Karpas-422 (cell line): ENCODE results near the gene TMEM129. TPM values are rescaled to one million over a fixed set of nuclear protein-coding genes. Genes with fewer than 3 reads are reported as not detected.
A peak's percentile ranks its signal among the peaks of the same experiment; 100 is the strongest.

Experiments
- DNase-seq: peaks from one replicate; pipeline ENCODE4 v3.0.0-alpha.2; 2015
- H2AFZ ChIP-seq: fragments of 200-600 bp; sonication (generic); 2 replicates; pipeline ENCODE4 v1.6.1; 2014; ENCODE audit warnings: antibody characterized with exemption, low read length, mixed read lengths
- H3K27ac ChIP-seq: fragments of 200-600 bp; sonication (generic); 2 replicates; pipeline ENCODE4 v1.5.1; 2014; ENCODE audit warnings: mild to moderate bottlenecking, low read length, moderate library complexity
- H3K27me3 ChIP-seq: fragments of 200-600 bp; sonication (generic); 2 replicates; pipeline ENCODE4 v1.6.1; 2014; ENCODE audit warnings: low read length, mixed read lengths
- H3K36me3 ChIP-seq: fragments of 200-600 bp; sonication (generic); 2 replicates; pipeline ENCODE4 v1.6.1; 2014; ENCODE audit warnings: low read length, mixed read lengths; ENCODE audit not compliant: insufficient read depth
- H3K4me1 ChIP-seq: fragments of 200-600 bp; sonication (generic); 2 replicates; pipeline ENCODE4 v1.6.1; 2014; ENCODE audit warnings: mild to moderate bottlenecking, low read length, mixed read lengths
- H3K4me2 ChIP-seq: fragments of 200-600 bp; sonication (generic); 2 replicates; pipeline ENCODE4 v1.6.1; 2014; ENCODE audit warnings: low read length, low read depth, mild to moderate bottlenecking; ENCODE audit not compliant: poor library complexity, severe bottlenecking
- H3K4me3 ChIP-seq: fragments of 200-600 bp; sonication (generic); 2 replicates; pipeline ENCODE4 v1.5.1; 2014; ENCODE audit warnings: mild to moderate bottlenecking, antibody characterized with exemption, low read length, mixed read lengths
- H3K79me2 ChIP-seq: fragments of 200-600 bp; sonication (generic); 2 replicates; pipeline ENCODE4 v1.6.1; 2014; ENCODE audit warnings: mild to moderate bottlenecking, low read length, mixed read lengths
- H3K9ac ChIP-seq: fragments of 200-600 bp; sonication (generic); 2 replicates; pipeline ENCODE4 v1.6.0; 2014; ENCODE audit warnings: low read length
- H3K9me2 ChIP-seq: fragments of 200-600 bp; sonication (generic), shearing (Covaris generic); replicated peaks from 2 replicates; pipeline ENCODE4 v1.6.0; 2014; ENCODE audit warnings: mild to moderate bottlenecking, low read length, moderate library complexity; ENCODE audit not compliant: insufficient read depth
- H3K9me3 ChIP-seq: fragments of 300-700, 200-600 bp; sonication (generic); 2 replicates; pipeline ENCODE4 v1.6.1; 2014; ENCODE audit warnings: low read length, mixed read lengths
- H4K20me1 ChIP-seq: fragments of 200-600 bp; sonication (generic); 2 replicates; pipeline ENCODE4 v1.6.1; 2014; ENCODE audit warnings: mild to moderate bottlenecking, antibody characterized with exemption, low read length, low read depth; ENCODE audit not compliant: insufficient read depth
- total RNA-seq: library from RNA; depleted of rRNA; stranded (reverse); fragments of >200 nt; shearing (Covaris generic); gene quantifications from 2 replicates; pipeline ENCODE4 v1.2.3, GENCODE V29; 2014; ENCODE audit warnings: low replicate concordance

Gene TMEM129
- total RNA-seq, 1 experiment from 2014 or later = 21.8 TPM

DNA sequence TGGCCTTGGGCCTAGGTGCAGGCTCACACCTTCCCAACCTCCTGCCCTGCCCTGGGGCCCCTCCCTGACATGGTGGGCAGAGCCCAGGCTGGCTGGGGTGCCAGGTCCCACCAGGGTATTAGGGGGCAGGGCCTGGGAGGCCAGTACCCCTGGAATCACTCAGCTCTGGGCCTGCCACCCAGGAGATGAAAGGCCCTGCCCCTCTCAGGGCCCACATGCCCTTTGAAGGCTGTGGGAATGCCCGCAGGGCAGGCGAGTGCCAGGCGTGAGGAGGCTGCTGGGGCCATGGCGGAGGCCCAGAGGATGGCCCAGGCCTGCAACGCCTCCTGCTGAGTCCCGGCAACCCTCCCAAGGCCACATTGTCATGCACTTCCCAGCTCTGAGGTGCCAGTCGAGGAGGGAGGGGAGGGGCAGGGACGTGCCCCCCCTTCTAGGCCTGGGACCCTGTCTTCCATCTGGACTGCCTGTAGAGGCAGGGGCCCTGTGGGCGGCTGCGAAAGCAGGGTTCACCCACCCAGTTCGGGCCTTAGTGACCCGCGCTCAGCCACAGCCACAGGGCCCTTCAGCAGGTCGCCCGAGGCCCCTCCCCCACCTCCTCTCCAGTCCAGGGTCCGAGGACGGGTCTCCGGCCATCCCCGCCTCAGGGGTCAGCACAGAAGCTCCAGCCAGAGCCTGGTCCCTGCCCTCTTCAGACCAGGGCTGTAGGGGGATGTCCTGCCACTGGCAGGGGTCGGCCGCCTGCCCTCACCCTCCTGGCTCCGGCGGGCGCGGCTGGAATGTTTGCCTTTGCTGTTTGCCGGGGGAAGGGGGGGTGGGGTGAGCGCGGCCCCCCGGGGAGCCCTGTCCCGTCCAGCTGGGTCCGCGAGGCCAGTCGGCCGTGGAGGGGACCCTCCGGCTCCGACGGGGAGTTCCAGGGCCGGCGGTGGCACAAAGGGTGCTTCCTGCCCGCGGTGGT is 45.3 kb upstream of the TMEM129 start:
- H4K20me1 ChIP-seq = peaks cover 20% of the 10 kb centered on the region; the same call in 1 of the 2 replicates
- no peak overlapping the region for H2AFZ ChIP-seq
- no peaks in the 10 kb centered on the region for H3K9me2 ChIP-seq
- DNase-seq = no peak
- peak overlapping the region; percentile 47 for H3K4me2 ChIP-seq
- peaks cover 37% of the 10 kb centered on the region for H3K4me1 ChIP-seq
- no peak overlapping the region for H3K27ac ChIP-seq
- no peaks in the 10 kb centered on the region for H3K9me3 ChIP-seq
- no peak overlapping the region for H3K9ac ChIP-seq
- no peak overlapping the region for H3K4me3 ChIP-seq
- H3K79me2 ChIP-seq = no peaks in the 10 kb centered on the region
- H3K27me3 ChIP-seq = no peaks in the 10 kb centered on the region
- no peaks in the 10 kb centered on the region for H3K36me3 ChIP-seq

DNA sequence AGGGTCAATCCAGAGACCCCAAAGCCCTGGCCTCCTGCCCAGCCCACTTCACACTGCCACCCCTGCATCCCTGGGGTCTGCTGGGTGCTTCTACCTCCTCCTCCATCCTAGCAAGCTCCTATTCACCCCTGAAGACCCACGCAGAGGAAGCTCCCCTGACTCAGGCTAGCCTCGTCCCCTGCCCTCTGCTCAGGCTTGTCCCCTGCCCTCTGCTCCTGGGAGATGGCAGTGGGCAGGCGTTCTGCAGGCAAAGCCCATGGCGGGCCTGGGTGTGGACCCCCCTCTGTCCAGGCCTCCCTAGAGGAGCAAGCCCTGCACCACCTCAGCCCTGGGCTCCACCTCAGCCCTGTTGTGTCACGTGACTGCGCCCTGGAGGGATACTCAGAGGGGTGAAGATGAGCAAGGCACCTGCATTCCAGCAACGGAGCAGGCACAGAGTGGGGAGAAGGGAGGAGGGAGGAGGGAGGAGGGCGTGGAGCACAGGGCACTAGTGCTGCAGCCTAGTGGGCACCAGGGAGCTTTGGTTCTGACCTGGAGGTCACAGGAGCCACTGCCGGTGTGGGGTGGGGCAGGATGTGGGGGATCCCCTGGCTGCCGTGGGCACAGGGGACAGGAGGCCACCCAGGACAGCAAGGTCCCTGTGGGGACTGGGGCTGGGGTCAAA is 44.4 kb upstream of the TMEM129 start:
- H3K4me3 ChIP-seq = no peak overlapping the region
- H3K9me2 ChIP-seq = no peaks in the 10 kb centered on the region
- no peaks in the 10 kb centered on the region for H3K36me3 ChIP-seq
- H4K20me1 ChIP-seq = peaks cover 20% of the 10 kb centered on the region; the same call in 1 of the 2 replicates
- no peak for DNase-seq
- H3K9me3 ChIP-seq = no peaks in the 10 kb centered on the region
- no peak overlapping the region for H2AFZ ChIP-seq
- no peak overlapping the region for H3K27ac ChIP-seq
- no peaks in the 10 kb centered on the region for H3K27me3 ChIP-seq
- no peaks in the 10 kb centered on the region for H3K79me2 ChIP-seq
- H3K4me1 ChIP-seq = peaks cover 31% of the 10 kb centered on the region
- no peak overlapping the region for H3K4me2 ChIP-seq
- no peak overlapping the region for H3K9ac ChIP-seq

DNA sequence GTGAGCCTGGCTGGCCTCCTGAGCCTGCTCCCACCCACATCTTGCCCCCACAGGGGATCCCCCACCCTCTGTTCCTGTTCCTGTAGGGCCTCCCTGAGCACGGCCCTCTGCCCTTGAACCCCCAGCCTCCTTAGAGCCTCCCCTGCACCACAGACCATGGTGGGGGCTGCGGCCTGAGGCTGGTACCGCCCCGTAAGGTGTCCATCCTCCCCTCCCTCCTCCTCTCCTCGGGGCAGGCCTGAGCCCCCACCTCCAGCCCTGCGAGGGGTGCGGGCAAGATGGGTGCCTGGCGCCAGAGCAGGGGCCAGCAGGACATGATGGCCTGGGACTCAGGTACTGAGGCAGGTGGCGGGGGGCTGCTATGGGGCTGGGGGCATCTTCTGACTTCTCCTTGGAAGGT is 43.5 kb upstream of the TMEM129 start:
- H3K4me2 ChIP-seq = no peak overlapping the region

DNA sequence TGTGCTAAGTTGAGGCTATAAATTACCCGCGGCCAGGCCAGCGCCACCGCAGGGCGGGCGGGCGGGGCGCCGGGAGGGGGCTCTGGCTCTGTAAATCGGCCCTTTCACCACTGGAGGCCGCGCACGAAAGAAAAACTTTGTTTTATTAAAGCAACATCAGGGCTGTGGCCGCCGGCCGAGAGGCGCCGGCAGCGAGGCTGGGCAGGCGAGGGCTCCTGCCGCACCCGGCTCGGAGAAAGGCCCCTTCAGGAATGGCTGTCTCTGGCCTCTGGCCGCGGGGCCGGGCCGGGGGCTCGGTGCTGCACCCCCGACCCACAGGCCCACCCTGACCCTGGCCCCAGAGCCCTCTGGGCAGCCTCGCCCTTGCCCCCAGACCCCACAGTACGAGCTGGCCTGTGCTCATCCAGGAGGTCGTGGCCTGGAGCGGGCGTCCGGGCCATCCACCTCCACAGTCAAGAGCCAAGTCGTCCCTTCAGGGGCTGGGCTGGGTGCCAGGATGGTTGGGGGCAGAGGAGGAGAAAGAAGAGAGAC is 42.5 kb upstream of the TMEM129 start:
- Histone ChIP-seq H3K36me3 (no peaks in the 10 kb centered on the region), H2AFZ (no peak overlapping the region), H3K27ac (no peak overlapping the region), H4K20me1 (peaks cover 19% of the 10 kb centered on the region; the same call in 1 of the 2 replicates), H3K27me3 (no peaks in the 10 kb centered on the region), H3K4me2 (no peak overlapping the region), H3K9ac (no peak overlapping the region), H3K4me1 (peaks cover 23% of the 10 kb centered on the region), H3K9me2 (no peaks in the 10 kb centered on the region), H3K79me2 (no peaks in the 10 kb centered on the region), H3K9me3 (no peaks in the 10 kb centered on the region), H3K4me3 (no peak overlapping the region)
- peak; percentile 69 for DNase-seq

More for the DNA sequence above, 43.5 kb upstream of the TMEM129 start:
- no peak for DNase-seq
- Histone ChIP-seq H3K27ac (no peak overlapping the region), H3K9me3 (no peaks in the 10 kb centered on the region), H3K4me1 (peaks cover 31% of the 10 kb centered on the region), H3K4me3 (no peak overlapping the region), H3K36me3 (no peaks in the 10 kb centered on the region), H2AFZ (no peak overlapping the region), H3K9ac (no peak overlapping the region), H3K79me2 (no peaks in the 10 kb centered on the region), H3K9me2 (no peaks in the 10 kb centered on the region), H3K27me3 (no peaks in the 10 kb centered on the region), H4K20me1 (peaks cover 20% of the 10 kb centered on the region; the same call in 1 of the 2 replicates)

DNA sequence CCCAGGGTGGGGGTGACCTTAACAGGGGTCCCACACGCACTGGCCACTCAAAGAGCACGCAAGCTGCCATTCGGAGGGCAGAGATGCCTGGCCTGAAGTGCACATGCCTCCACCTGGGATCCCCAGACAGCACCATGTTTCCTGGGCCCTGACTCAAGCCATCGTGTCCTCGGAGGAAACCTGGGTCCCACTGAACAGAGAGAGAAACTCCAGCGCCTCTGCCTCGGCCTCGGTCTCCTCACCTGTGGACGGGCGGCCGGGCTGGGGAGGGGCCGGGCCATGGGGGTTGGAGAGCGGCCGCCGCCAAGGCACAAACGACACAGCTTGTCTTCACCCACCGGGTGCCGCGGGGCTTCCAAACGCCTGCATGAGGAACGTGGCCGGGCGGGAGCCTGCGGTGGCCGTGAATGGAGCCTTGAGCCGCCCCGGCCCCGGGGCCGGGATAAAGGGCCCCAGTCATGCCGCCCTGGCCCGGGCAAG is 42.0 kb upstream of the TMEM129 start:
- Histone ChIP-seq H3K9ac (no peak overlapping the region), H3K79me2 (no peaks in the 10 kb centered on the region), H2AFZ (no peak overlapping the region), H3K4me3 (no peak overlapping the region), H3K27me3 (no peaks in the 10 kb centered on the region), H4K20me1 (peaks cover 16% of the 10 kb centered on the region; the same call in 1 of the 2 replicates), H3K36me3 (no peaks in the 10 kb centered on the region), H3K4me2 (no peak overlapping the region), H3K4me1 (peaks cover 18% of the 10 kb centered on the region), H3K9me3 (no peaks in the 10 kb centered on the region), H3K27ac (no peak overlapping the region), H3K9me2 (no peaks in the 10 kb centered on the region)
- DNase-seq = no peak

DNA sequence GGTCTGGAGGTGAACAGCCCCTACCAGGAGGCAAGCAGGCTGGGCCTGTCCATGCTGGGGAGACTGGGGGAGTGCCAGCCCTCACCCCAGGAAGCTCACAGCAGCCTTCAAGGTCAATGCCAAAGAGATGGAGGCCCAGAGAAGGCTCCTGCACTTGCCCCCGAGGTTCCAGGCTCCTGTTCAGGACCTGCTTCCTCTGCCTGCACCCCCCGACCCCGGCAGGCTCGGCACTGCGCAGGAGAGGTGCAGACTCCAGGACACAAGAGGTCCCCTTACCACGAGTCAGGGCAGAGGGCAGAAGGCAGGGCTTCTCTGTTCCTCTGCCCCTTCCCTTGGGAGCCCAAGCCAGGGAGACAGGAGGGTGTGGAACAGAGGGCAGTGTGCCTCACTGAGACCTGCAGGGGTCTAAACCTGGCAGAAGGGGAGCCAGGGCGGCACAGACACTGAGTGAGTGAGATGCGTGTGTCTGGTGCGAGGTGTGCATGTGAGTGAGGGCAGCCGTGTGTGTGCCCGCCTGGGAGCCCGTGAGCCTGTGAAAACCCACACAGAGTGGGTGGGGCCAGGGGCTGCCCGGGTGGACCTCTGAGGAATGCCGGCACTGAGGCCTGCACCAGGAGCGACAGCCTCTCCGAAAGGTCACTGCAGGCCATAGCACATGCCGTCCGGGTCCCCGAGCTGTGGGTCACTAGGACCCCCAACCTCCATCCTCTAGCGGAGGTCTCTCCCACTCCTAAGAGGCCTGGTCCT is 41.3 kb upstream of the TMEM129 start:
- Histone ChIP-seq H3K9ac (no peak overlapping the region), H3K9me2 (no peaks in the 10 kb centered on the region), H3K79me2 (no peaks in the 10 kb centered on the region), H2AFZ (no peak overlapping the region), H3K27me3 (no peaks in the 10 kb centered on the region), H3K4me3 (no peak overlapping the region), H3K36me3 (no peaks in the 10 kb centered on the region), H3K4me2 (no peak overlapping the region), H3K27ac (no peak overlapping the region), H4K20me1 (peaks cover 16% of the 10 kb centered on the region; the same call in 1 of the 2 replicates), H3K4me1 (peaks cover 15% of the 10 kb centered on the region), H3K9me3 (no peaks in the 10 kb centered on the region)
- no peak for DNase-seq

DNA sequence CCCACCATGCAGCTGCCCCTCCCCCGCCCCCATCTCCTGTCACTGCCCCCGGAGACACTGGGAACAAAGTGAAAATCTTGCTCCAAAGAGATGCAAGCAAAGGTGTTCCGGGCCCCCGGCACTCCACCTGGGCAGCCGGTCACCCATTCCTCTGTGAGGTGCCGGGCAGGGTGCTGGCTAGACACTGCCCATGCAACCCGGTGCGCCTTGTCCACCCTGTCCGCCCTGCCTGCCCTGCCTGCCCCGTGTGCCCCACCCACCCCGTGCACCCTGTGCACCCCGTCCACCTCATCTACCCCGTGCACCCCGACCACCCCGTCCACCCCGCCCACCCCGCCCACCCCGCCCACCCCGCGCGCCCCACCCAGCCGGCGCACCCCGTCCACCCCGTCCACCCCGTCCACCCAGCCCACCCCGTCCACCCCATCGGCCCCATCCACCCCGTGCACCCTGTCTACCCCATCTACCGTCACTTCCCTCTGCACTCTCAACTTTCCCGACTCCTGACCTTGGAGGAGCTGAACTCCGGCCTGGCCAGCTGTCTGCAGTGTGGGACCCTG is 40.1 kb upstream of the TMEM129 start:
- Histone ChIP-seq H3K27me3 (no peaks in the 10 kb centered on the region), H3K36me3 (no peaks in the 10 kb centered on the region), H3K79me2 (no peaks in the 10 kb centered on the region), H3K4me3 (no peak overlapping the region), H3K4me2 (no peak overlapping the region), H4K20me1 (peaks cover 10% of the 10 kb centered on the region; the same call in 1 of the 2 replicates), H3K9me2 (no peaks in the 10 kb centered on the region), H3K9me3 (no peaks in the 10 kb centered on the region), H2AFZ (no peak overlapping the region), H3K9ac (no peak overlapping the region), H3K4me1 (peaks cover 8% of the 10 kb centered on the region; the same call in 1 of the 2 replicates), H3K27ac (no peak overlapping the region)
- DNase-seq = no peak
